ENCODE results near the gene AUTS2. TPM values are rescaled to one million over a fixed set of nuclear protein-coding genes. Genes with fewer than 3 reads are reported as not detected.

Gene AUTS2
- total RNA-seq, 1 donor from 2014 or later = 5.2 TPM

GRCh38 chr7:69787736-69788431 is 189.6 kb downstream of the AUTS2 start:
- intact Hi-C loops (cut with DNase I) = no loop called here
- no peak for ATAC-seq (ENCODE audit: poor library complexity)
- DNase-seq = peak; percentile 35

GRCh38 chr7:69789563-69789962 is 191.3 kb downstream of the AUTS2 start:
- intact Hi-C loops (cut with DNase I) = no loop called here
- ATAC-seq (ENCODE audit: poor library complexity) (no peak), DNase-seq (no peak)

GRCh38 chr7:69790977-69791724 is 192.9 kb downstream of the AUTS2 start:
- intact Hi-C loops (cut with DNase I) = no loop called here
- DNase-seq (no peak), ATAC-seq (ENCODE audit: poor library complexity) (no peak)

GRCh38 chr7:69791739-69792138 is 193.5 kb downstream of the AUTS2 start:
- no peak for ATAC-seq (ENCODE audit: poor library complexity)
- DNase-seq = no peak
- intact Hi-C loops (cut with DNase I) = no loop called here

- intact Hi-C loops (cut with DNase I) = no loop called here
- no peak for ATAC-seq (ENCODE audit: poor library complexity)
- no peak for DNase-seq
These were observed 197.7 kb downstream of the AUTS2 start for GRCh38 chr7:69795932-69796331.

GRCh38 chr7:69796416-69796815 is 198.1 kb downstream of the AUTS2 start:
- no peak for DNase-seq
- intact Hi-C loops (cut with DNase I) = no loop called here
- no peak for ATAC-seq (ENCODE audit: poor library complexity)

- intact Hi-C loops (cut with DNase I) = no loop called here
- DNase-seq (no peak), ATAC-seq (ENCODE audit: poor library complexity) (no peak)
These were observed 200.9 kb downstream of the AUTS2 start for GRCh38 chr7:69799048-69799697.

GRCh38 chr7:69799990-69800389 is 201.7 kb downstream of the AUTS2 start:
- intact Hi-C loops (cut with DNase I) = no loop called here
- ATAC-seq (ENCODE audit: poor library complexity) (no peak), DNase-seq (no peak)

GRCh38 chr7:69800495-69800894 is 202.2 kb downstream of the AUTS2 start:
- intact Hi-C loops (cut with DNase I) = no loop called here
- ATAC-seq (ENCODE audit: poor library complexity) (peak; percentile 86), DNase-seq (no peak)

- intact Hi-C loops (cut with DNase I) = no loop called here
- DNase-seq (no peak), ATAC-seq (ENCODE audit: poor library complexity) (no peak)
These were observed 203.7 kb downstream of the AUTS2 start for GRCh38 chr7:69801729-69802682.

- ATAC-seq (ENCODE audit: poor library complexity) = no peak
- DNase-seq = no peak
- intact Hi-C loops (cut with DNase I) = no loop called here
These were observed 205.6 kb downstream of the AUTS2 start for GRCh38 chr7:69803699-69804516.

- intact Hi-C loops (cut with DNase I) = no loop called here
- DNase-seq (no peak), ATAC-seq (ENCODE audit: poor library complexity) (no peak)
These were observed 206.7 kb downstream of the AUTS2 start for GRCh38 chr7:69804962-69805361.

- intact Hi-C loops (cut with DNase I) = no loop called here
- no peak for ATAC-seq (ENCODE audit: poor library complexity)
- no peak for DNase-seq
These were observed 210.1 kb downstream of the AUTS2 start for GRCh38 chr7:69808391-69808790.

- no peak for ATAC-seq (ENCODE audit: poor library complexity)
- DNase-seq = no peak
- intact Hi-C loops (cut with DNase I) = no loop called here
These were observed 213.4 kb downstream of the AUTS2 start for GRCh38 chr7:69811476-69812308.

GRCh38 chr7:69812756-69813155 is 214.5 kb downstream of the AUTS2 start:
- ATAC-seq (ENCODE audit: poor library complexity) (no peak), DNase-seq (no peak)
- intact Hi-C loops (cut with DNase I) = no loop called here

- DNase-seq (no peak), ATAC-seq (ENCODE audit: poor library complexity) (no peak)
- intact Hi-C loops (cut with DNase I) = no loop called here
These were observed 215.5 kb downstream of the AUTS2 start for GRCh38 chr7:69813637-69814240.

- intact Hi-C loops (cut with DNase I) = no loop called here
- ATAC-seq (ENCODE audit: poor library complexity) (peak; percentile 95), DNase-seq (peak; percentile 53)
These were observed 216.2 kb downstream of the AUTS2 start for GRCh38 chr7:69814421-69814962.
